Measurements from ENCODE around the gene ATP6V0B.

- TF ChIP-seq SP1 (IDR thresholded peaks at IDR 0.05) (no peak), FOXM1 (IDR thresholded peaks at IDR 0.05; ENCODE audit: borderline replicate concordance) (no peak), BHLHE40 (IDR thresholded peaks at IDR 0.05; ENCODE audit: borderline replicate concordance) (no peak), ZNF384 (IDR thresholded peaks at IDR 0.05) (no peak), TARDBP (IDR thresholded peaks at IDR 0.05) (no peak), FOXK2 (IDR thresholded peaks at IDR 0.05) (no peak), CTBP1 (IDR thresholded peaks at IDR 0.05; ENCODE audit: borderline replicate concordance) (no peak), PKNOX1 (IDR thresholded peaks at IDR 0.05) (no peak)
Observed at GRCh38 chr1:44016041-44016889, 41.5 kb downstream of the ATP6V0B start.
